Measurements from ENCODE around the gene VN1R5.

- no peak for TF ChIP-seq CTCF (IDR thresholded peaks at IDR 0.05)
- no peak for TF ChIP-seq POLR2AphosphoS5 (IDR thresholded peaks at IDR 0.05)
Measured at GRCh38 chr1:247243524-247244137, 12.2 kb upstream of the VN1R5 start.
